ENCODE measurements around the gene ATP9B. TPM values are rescaled to one million over a fixed set of nuclear protein-coding genes. Genes with fewer than 3 reads are reported as not detected.
A peak's percentile ranks its signal among the peaks of the same experiment; 100 is the strongest.
"Not testable (repeated sequence)": the region's sequence is repeated elsewhere in the genome, so short reads cannot be mapped to it uniquely, and the experiment has no call there.

Gene ATP9B
- total and polyA plus RNA-seq, 2 donors: 20.2 to 89.2 TPM

- DNase-seq (ENCODE audit: extremely low spot score); H3K27ac ChIP-seq (ENCODE audit: low read depth); H3K36me3 ChIP-seq (ENCODE audit: insufficient read depth); H3K4me3 ChIP-seq (ENCODE audit: low read depth, low read length); H3K4me1 ChIP-seq (ENCODE audit: insufficient read depth): not testable (repeated sequence)
- WGBS: 98% methylated on average over 23 of the region's 27 CpGs
Observed at GRCh38 chr18:79172331-79172730, 103.1 kb downstream of the ATP9B start.

- Histone ChIP-seq H3K4me1 (ENCODE audit: insufficient read depth) (no peaks in the 10 kb centered on the region), H3K36me3 (ENCODE audit: insufficient read depth) (peaks cover 4% of the 10 kb centered on the region), H3K27ac (ENCODE audit: low read depth) (no peak overlapping the region), H3K4me3 (ENCODE audit: low read depth, low read length) (no peak overlapping the region)
- no peak for DNase-seq (ENCODE audit: extremely low spot score)
- WGBS: 86% methylated on average over 2 of the region's 2 CpGs
Observed at GRCh38 chr18:79173742-79174141, 104.5 kb downstream of the ATP9B start.

GRCh38 chr18:79178113-79178531 is 108.9 kb downstream of the ATP9B start:
- Histone ChIP-seq H3K4me1 (ENCODE audit: insufficient read depth) (no peaks in the 10 kb centered on the region), H3K27ac (ENCODE audit: low read depth) (no peak overlapping the region), H3K4me3 (ENCODE audit: low read depth, low read length) (no peak overlapping the region), H3K36me3 (ENCODE audit: insufficient read depth) (peaks cover 6% of the 10 kb centered on the region)
- 92% methylated on average over 10 of the region's 10 CpGs for WGBS
- DNase-seq (ENCODE audit: extremely low spot score): no peak

GRCh38 chr18:79182047-79182713 is 113.0 kb downstream of the ATP9B start:
- Histone ChIP-seq H3K4me3 (ENCODE audit: low read depth, low read length) (no peak overlapping the region), H3K36me3 (ENCODE audit: insufficient read depth) (peaks cover 2% of the 10 kb centered on the region), H3K4me1 (ENCODE audit: insufficient read depth) (no peaks in the 10 kb centered on the region), H3K27ac (ENCODE audit: low read depth) (no peak overlapping the region)
- no peak for DNase-seq (ENCODE audit: extremely low spot score)
- WGBS: 97% methylated on average over 3 of the region's 3 CpGs

- 83% methylated on average over 3 of the region's 3 CpGs for WGBS
- DNase-seq (ENCODE audit: extremely low spot score): no peak
- H3K36me3 ChIP-seq (ENCODE audit: insufficient read depth): no peaks in the 10 kb centered on the region
Observed at GRCh38 chr18:79185648-79186047, 116.5 kb downstream of the ATP9B start.

GRCh38 chr18:79186649-79187048 is 117.5 kb downstream of the ATP9B start:
- DNase-seq (ENCODE audit: extremely low spot score): no peak
- H3K36me3 ChIP-seq (ENCODE audit: insufficient read depth): no peaks in the 10 kb centered on the region
- H3K4me3 ChIP-seq (ENCODE audit: low read depth, low read length): no peak overlapping the region
- H3K4me1 ChIP-seq (ENCODE audit: insufficient read depth): no peaks in the 10 kb centered on the region
- WGBS: 95% methylated on average over 2 of the region's 2 CpGs
- H3K27ac ChIP-seq (ENCODE audit: low read depth): no peak overlapping the region

More at GRCh38 chr18:79185648-79186047, 116.5 kb downstream of the ATP9B start:
- H3K4me1 ChIP-seq (ENCODE audit: insufficient read depth): no peaks in the 10 kb centered on the region
- H3K27ac ChIP-seq (ENCODE audit: low read depth): no peak overlapping the region
- H3K4me3 ChIP-seq (ENCODE audit: low read depth, low read length): no peak overlapping the region

GRCh38 chr18:79187532-79188277 is 118.5 kb downstream of the ATP9B start:
- WGBS: 74% methylated on average over 7 of the region's 7 CpGs
- H3K4me1 ChIP-seq (ENCODE audit: insufficient read depth): no peaks in the 10 kb centered on the region
- H3K27ac ChIP-seq (ENCODE audit: low read depth): no peak overlapping the region
- DNase-seq (ENCODE audit: extremely low spot score): no peak
- H3K36me3 ChIP-seq (ENCODE audit: insufficient read depth): no peaks in the 10 kb centered on the region
- no peak overlapping the region for H3K4me3 ChIP-seq (ENCODE audit: low read depth, low read length)

GRCh38 chr18:79191418-79191817 is 122.2 kb downstream of the ATP9B start:
- DNase-seq (ENCODE audit: extremely low spot score): no peak
- WGBS: 95% methylated on average over 4 of the region's 4 CpGs
- no peaks in the 10 kb centered on the region for H3K36me3 ChIP-seq (ENCODE audit: insufficient read depth)
- H3K4me3 ChIP-seq (ENCODE audit: low read depth, low read length): no peak overlapping the region
- H3K4me1 ChIP-seq (ENCODE audit: insufficient read depth): no peaks in the 10 kb centered on the region
- H3K27ac ChIP-seq (ENCODE audit: low read depth): no peak overlapping the region

GRCh38 chr18:79191956-79192355 is 122.8 kb downstream of the ATP9B start:
- Histone ChIP-seq H3K36me3 (ENCODE audit: insufficient read depth) (no peaks in the 10 kb centered on the region), H3K4me1 (ENCODE audit: insufficient read depth) (no peaks in the 10 kb centered on the region), H3K27ac (ENCODE audit: low read depth) (no peak overlapping the region), H3K4me3 (ENCODE audit: low read depth, low read length) (no peak overlapping the region)
- DNase-seq (ENCODE audit: extremely low spot score): no peak
- 94% methylated on average over 5 of the region's 5 CpGs for WGBS

- no peaks in the 10 kb centered on the region for H3K4me1 ChIP-seq (ENCODE audit: insufficient read depth)
- no peak overlapping the region for H3K4me3 ChIP-seq (ENCODE audit: low read depth, low read length)
- WGBS: 87% methylated on average over 2 of the region's 2 CpGs
- DNase-seq (ENCODE audit: extremely low spot score): no peak
- no peaks in the 10 kb centered on the region for H3K36me3 ChIP-seq (ENCODE audit: insufficient read depth)
- no peak overlapping the region for H3K27ac ChIP-seq (ENCODE audit: low read depth)
Observed at GRCh38 chr18:79193826-79194225, 124.6 kb downstream of the ATP9B start.

- no peak for DNase-seq (ENCODE audit: extremely low spot score)
- Histone ChIP-seq H3K36me3 (ENCODE audit: insufficient read depth) (no peaks in the 10 kb centered on the region), H3K4me1 (ENCODE audit: insufficient read depth) (no peaks in the 10 kb centered on the region), H3K4me3 (ENCODE audit: low read depth, low read length) (no peak overlapping the region), H3K27ac (ENCODE audit: low read depth) (no peak overlapping the region)
- WGBS: 84% methylated on average over 10 of the region's 10 CpGs
Observed at GRCh38 chr18:79195716-79196683, 126.8 kb downstream of the ATP9B start.

- no peak overlapping the region for H3K4me3 ChIP-seq (ENCODE audit: low read depth, low read length)
- 90% methylated on average over 4 of the region's 4 CpGs for WGBS
- H3K27ac ChIP-seq (ENCODE audit: low read depth): no peak overlapping the region
- H3K36me3 ChIP-seq (ENCODE audit: insufficient read depth): no peaks in the 10 kb centered on the region
- no peak for DNase-seq (ENCODE audit: extremely low spot score)
- no peaks in the 10 kb centered on the region for H3K4me1 ChIP-seq (ENCODE audit: insufficient read depth)
Observed at GRCh38 chr18:79197531-79197930, 128.3 kb downstream of the ATP9B start.

- Histone ChIP-seq H3K36me3 (ENCODE audit: insufficient read depth) (no peaks in the 10 kb centered on the region), H3K4me3 (ENCODE audit: low read depth, low read length) (no peak overlapping the region), H3K27ac (ENCODE audit: low read depth) (no peak overlapping the region), H3K4me1 (ENCODE audit: insufficient read depth) (no peaks in the 10 kb centered on the region)
- 55% methylated on average over 7 of the region's 7 CpGs for WGBS
- DNase-seq (ENCODE audit: extremely low spot score): peak; percentile 18
Observed at GRCh38 chr18:79199691-79200374, 130.6 kb downstream of the ATP9B start.
